B cell (primary cell): ENCODE data around the gene DPP10. TPM values are rescaled to one million over a fixed set of nuclear protein-coding genes. Genes with fewer than 3 reads are reported as not detected.

ENCODE experiments used
- ATAC-seq: fragments of 200-7000 bp; cut with Tn5 transposase; one replicate; pipeline ENCODE4 v1.10.0; 2021; ENCODE audit warnings: low read depth, mild to moderate bottlenecking, moderate number of reproducible peaks, moderate library complexity
- CTCF ChIA-PET: fragments of 350-600 bp; sonication (Branson Sonifier 250); formaldehyde crosslinking; loops from one replicate; lab custom pipeline; 2021; ENCODE audit warnings: antibody characterized with exemption, inconsistent platforms; lab: Charles Lee
- POLR2A ChIA-PET: fragments of 350-600 bp; sonication (Branson Sonifier 250); formaldehyde crosslinking; loops from one replicate; lab custom pipeline; 2021; ENCODE audit warnings: antibody characterized with exemption; lab: Charles Lee
- DNase-seq: peaks from one replicate; pipeline ENCODE4 v3.0.0; 2013
- H2AFZ ChIP-seq: 2 replicates; pipeline ENCODE4 v1.6.1; 2012; ENCODE audit warnings: mild to moderate bottlenecking, low read depth, low read length; ENCODE audit not compliant: insufficient read depth, poor library complexity, severe bottlenecking
- H3K27ac ChIP-seq, 2 donors: 1 replicate in 1 of 2; 2 replicates in 1 of 2; pipeline ENCODE4 v1.5.1; 2012 to 2013; ENCODE audit warnings: low read length in 2 of 2, mild to moderate bottlenecking in 2 of 2, moderate library complexity in 1 of 2
- H3K27me3 ChIP-seq, 4 experiments: fragments of 200-600 bp in 1 of 4; sonication (generic) in 1 of 4; replicated peaks in 1 of 4; 1 replicate in 2 of 4; 2 replicates in 2 of 4; pipeline versions ENCODE4 v1.6.1 to v1.7.0; 2013 to 2016; ENCODE audit warnings: low read length in 3 of 4, mild to moderate bottlenecking in 2 of 4, mixed read lengths in 1 of 4, moderate library complexity in 1 of 4; ENCODE audit not compliant: insufficient read depth in 4 of 4, control insufficient read depth in 3 of 4; ENCODE audit errors: control extremely low read depth in 1 of 4
- H3K36me3 ChIP-seq, 2 experiments: replicated peaks in 1 of 2; 1 replicate in 1 of 2; 2 replicates in 1 of 2; pipeline versions ENCODE4 v1.6.1 to v1.7.1; 2013; ENCODE audit warnings: low read length in 1 of 2; ENCODE audit not compliant: insufficient read depth in 2 of 2, control insufficient read depth in 1 of 2; ENCODE audit errors: control extremely low read depth in 1 of 2, extremely low read depth in 1 of 2
- H3K4me1 ChIP-seq, 2 donors: fragments of 200-600 bp in 1 of 2; sonication (generic) in 1 of 2; 1 replicate in 1 of 2; 2 replicates in 1 of 2; pipeline versions ENCODE4 v1.5.1 to v1.6.1; 2013 to 2017; ENCODE audit warnings: low read length in 2 of 2; ENCODE audit not compliant: control insufficient read depth in 2 of 2, insufficient read depth in 2 of 2
- H3K4me2 ChIP-seq: replicated peaks from 2 replicates; pipeline ENCODE3; 2012; ENCODE audit warnings: mild to moderate bottlenecking, low read depth, low read length; ENCODE audit not compliant: poor library complexity, severe bottlenecking
- H3K4me3 ChIP-seq, 5 experiments: fragments of 200-600 bp in 1 of 5; sonication (generic) in 1 of 5; 1 replicate in 3 of 5; 2 replicates in 2 of 5; pipeline versions ENCODE4 v1.5.1 to v1.7.0; 2011 to 2016; ENCODE audit warnings: low read length in 4 of 5, mild to moderate bottlenecking in 4 of 5, low read depth in 2 of 5, control low read depth in 1 of 5, moderate library complexity in 1 of 5; ENCODE audit not compliant: insufficient read depth in 1 of 5; ENCODE audit errors: control extremely low read depth in 1 of 5, extremely low read depth in 1 of 5
- H3K79me2 ChIP-seq: fragments of 200-600 bp; sonication (generic); one replicate; pipeline ENCODE4 v1.6.0; 2016; ENCODE audit warnings: low read length; ENCODE audit not compliant: control insufficient read depth, insufficient read depth
- H3K9ac ChIP-seq: fragments of 200-600 bp; sonication (generic); 2 replicates; pipeline ENCODE4 v1.6.1; 2017; ENCODE audit warnings: mild to moderate bottlenecking, low read length, moderate library complexity
- H3K9me3 ChIP-seq, 3 donors: one replicate each; pipeline versions ENCODE4 v1.6.1 to v1.7.1; 2013; ENCODE audit warnings: low read length in 2 of 3; ENCODE audit not compliant: control insufficient read depth in 2 of 3, insufficient read depth in 1 of 3; ENCODE audit errors: control extremely low read depth in 1 of 3
- H4K20me1 ChIP-seq: 2 replicates; pipeline ENCODE4 v1.6.0; 2012; ENCODE audit warnings: mild to moderate bottlenecking, low read length; ENCODE audit not compliant: insufficient read depth, control insufficient read depth, poor library complexity, severe bottlenecking
- H3K27ac Mint-ChIP-seq: one replicate; pipeline ENCODE4 v1.8.0; 2021; ENCODE audit warnings: mixed read lengths
- H3K27me3 Mint-ChIP-seq: one replicate; pipeline ENCODE4 v1.8.0; 2021; ENCODE audit warnings: mixed read lengths
- H3K4me1 Mint-ChIP-seq: one replicate; pipeline ENCODE4 v1.8.0; 2021; ENCODE audit warnings: mixed read lengths
- H3K4me3 Mint-ChIP-seq: one replicate; pipeline ENCODE4 v1.8.0; 2021; ENCODE audit warnings: mixed read lengths
- H3K9me3 Mint-ChIP-seq: one replicate; pipeline ENCODE4 v1.8.0; 2022; ENCODE audit warnings: mixed read lengths; ENCODE audit not compliant: insufficient read depth
- CTCF ChIP-seq: fragments of 200-600 bp; IDR thresholded peaks from one replicate; pipeline ENCODE4 v1.8.0; 2022; ENCODE audit warnings: antibody characterized with exemption, mild to moderate bottlenecking
- EZH2 ChIP-seq: IDR thresholded peaks from 2 replicates; pipeline ENCODE4 v1.6.1; 2012; ENCODE audit warnings: borderline replicate concordance, low read depth, mild to moderate bottlenecking, moderate library complexity, low read length; ENCODE audit not compliant: insufficient read depth, poor library complexity, severe bottlenecking
- WGBS: methylation state at CpG from one replicate; pipeline ENCODE4 v1.1.5; 2013; ENCODE audit warnings: missing lambda C conversion rate; ENCODE audit not compliant: insufficient coverage; 5-methylcytosine and 5-hydroxymethylcytosine counted together
- intact Hi-C: fragments of 100-400 bp; cut with micrococcal nuclease; formaldehyde crosslinking; loops from one replicate; pipeline ENCODE4 v1.10.0; 2022
- polyA plus RNA-seq: library from polyadenylated mRNA; depleted of rRNA; stranded (reverse); fragments of >200 nt; gene quantifications from 2 replicates; pipeline ENCODE4 v1.2.3, GENCODE V29; 2012
- total RNA-seq, 2 donors: library from RNA; stranded (reverse); fragments of 120-200 nt in 1 of 2; gene quantifications; 1 replicate in 1 of 2; 2 replicates in 1 of 2; pipeline versions ENCODE4 v1.2.3 to v1.2.4, GENCODE V29; 2013 to 2022

Gene DPP10
- total and polyA plus RNA-seq, 2 donors (not counting 1 experiment from before 2014, with no cell fraction given) = not detected

GRCh38 chr2:115552726-115553125, 1110.3 kb downstream of the DPP10 start:
- POLR2A ChIA-PET = no interaction called here
- DNase-seq (no peak), ATAC-seq (no peak)
- no peak overlapping the region for H3K27ac Mint-ChIP-seq
- H3K9me3 ChIP-seq = no peaks in the 10 kb centered on the region
- no peak for TF ChIP-seq EZH2
- intact Hi-C loops = no loop called here
- WGBS = no CpG with 5 or more reads among the region's 2 CpGs
- CTCF ChIA-PET = no interaction called here
- no peaks in the 10 kb centered on the region for H4K20me1 ChIP-seq
- H3K4me1 ChIP-seq = no peaks in the 10 kb centered on the region
- H3K27me3 ChIP-seq = no peaks in the 10 kb centered on the region
- H3K4me3 Mint-ChIP-seq = no peak overlapping the region
- H2AFZ ChIP-seq = no peak overlapping the region
- H3K9ac ChIP-seq = no peak overlapping the region
- H3K27me3 Mint-ChIP-seq = no peaks in the 10 kb centered on the region
- no peak overlapping the region for H3K4me3 ChIP-seq
- H3K36me3 ChIP-seq = no peaks in the 10 kb centered on the region
- no peaks in the 10 kb centered on the region for H3K79me2 ChIP-seq
- H3K4me1 Mint-ChIP-seq = no peaks in the 10 kb centered on the region
- H3K27ac ChIP-seq = no peak overlapping the region
- no peaks in the 10 kb centered on the region for H3K9me3 Mint-ChIP-seq
- H3K4me2 ChIP-seq = no peak overlapping the region

- intact Hi-C loops = no loop called here
- POLR2A ChIA-PET = no interaction called here
- no peak overlapping the region for H3K27ac Mint-ChIP-seq
These were observed 1111.7 kb downstream of the DPP10 start for GRCh38 chr2:115554153-115554552.

More at GRCh38 chr2:115554153-115554552, 1111.7 kb downstream of the DPP10 start:
- no peaks in the 10 kb centered on the region for H3K36me3 ChIP-seq
- H3K9me3 Mint-ChIP-seq = no peaks in the 10 kb centered on the region
- DNase-seq = no peak
- no peaks in the 10 kb centered on the region for H3K4me1 Mint-ChIP-seq
- no peak overlapping the region for H3K4me2 ChIP-seq
- H3K27me3 Mint-ChIP-seq = no peaks in the 10 kb centered on the region
- no peak overlapping the region for H3K9ac ChIP-seq
- ATAC-seq = no peak
- no peaks in the 10 kb centered on the region for H3K79me2 ChIP-seq
- no peak for TF ChIP-seq EZH2
- no peak for TF ChIP-seq CTCF
- no peaks in the 10 kb centered on the region for H3K4me1 ChIP-seq
- H4K20me1 ChIP-seq = no peaks in the 10 kb centered on the region
- H3K27me3 ChIP-seq = no peaks in the 10 kb centered on the region
- CTCF ChIA-PET = no interaction called here
- H2AFZ ChIP-seq = no peak overlapping the region
- no peak overlapping the region for H3K4me3 ChIP-seq
- H3K4me3 Mint-ChIP-seq = no peak overlapping the region
- no peak overlapping the region for H3K27ac ChIP-seq
- H3K9me3 ChIP-seq = no peaks in the 10 kb centered on the region
